ENCODE results near the gene USP1. TPM values are rescaled to one million over a fixed set of nuclear protein-coding genes. Genes with fewer than 3 reads are reported as not detected.

USP1 gene
- total RNA-seq, 1 experiment from 2014 or later: 42.9 TPM

- CTCF ChIA-PET: no interaction called here
- in situ Hi-C loops (cut with HindIII; ENCODE audit: low pct_unique_long_range_greater_than_20kb, low sequenced_read_pairs): no loop called here
- no TSS peak for BruUV-seq (replicated peaks)
- H3K36me3 ChIP-seq (ENCODE audit: control insufficient read depth, insufficient read depth, low read length): no peaks in the 10 kb centered on the region
- H3K9me3 ChIP-seq (ENCODE audit: control insufficient read depth, insufficient read depth, low read depth, low read length): no peaks in the 10 kb centered on the region
- intact Hi-C loops (cut with micrococcal nuclease; ENCODE audit: unreplicated experiment): no loop called here
- DNase-seq (ENCODE audit: low read depth, low spot score): no peak
- no peak for TF ChIP-seq CTCF (IDR thresholded peaks at IDR 0.05)
- TF ChIP-seq TCF7L2 (IDR thresholded peaks at IDR 0.05; ENCODE audit: low read depth, low read length): no peak
- no peak for TF ChIP-seq SIN3A (IDR thresholded peaks at IDR 0.05; ENCODE audit: borderline replicate concordance, insufficient read depth, low read depth, low read length)
- TF ChIP-seq POLR2AphosphoS5 (IDR thresholded peaks at IDR 0.05; ENCODE audit: low read depth, low read length): no peak
- TF ChIP-seq REST (IDR thresholded peaks at IDR 0.05; ENCODE audit: insufficient read depth in 1 of 2, low read depth in 2 of 2, low read length in 1 of 2): no peak
- peaks cover 8% of the 10 kb centered on the region; the same call in 1 of the 2 replicates for H3K27me3 ChIP-seq (ENCODE audit: control insufficient read depth, insufficient read depth, low read length)
- ATAC-seq: no peak
- no peak overlapping the region for H3K4me3 ChIP-seq (ENCODE audit: low read depth in 2 of 2, low read length in 2 of 2)
- no peak overlapping the region for H3K27ac ChIP-seq (ENCODE audit: low read length)
- no peaks in the 10 kb centered on the region for H3K4me1 ChIP-seq (ENCODE audit: control insufficient read depth, insufficient read depth, low read length)
- POLR2A ChIA-PET: no interaction called here
These were observed 41.6 kb upstream of the USP1 start for GRCh38 chr1:62395291-62395690.

- no peak for ATAC-seq
- intact Hi-C loops (cut with micrococcal nuclease; ENCODE audit: unreplicated experiment): no loop called here
- POLR2A ChIA-PET: no interaction called here
- Histone ChIP-seq H3K4me1 (ENCODE audit: control insufficient read depth, insufficient read depth, low read length) (no peaks in the 10 kb centered on the region), H3K4me3 (ENCODE audit: low read depth in 2 of 2, low read length in 2 of 2) (no peak overlapping the region), H3K9me3 (ENCODE audit: control insufficient read depth, insufficient read depth, low read depth, low read length) (no peaks in the 10 kb centered on the region), H3K27ac (ENCODE audit: low read length) (no peak overlapping the region), H3K27me3 (ENCODE audit: control insufficient read depth, insufficient read depth, low read length) (peaks cover 4% of the 10 kb centered on the region; the same call in 1 of the 2 replicates), H3K36me3 (ENCODE audit: control insufficient read depth, insufficient read depth, low read length) (no peaks in the 10 kb centered on the region)
- in situ Hi-C loops (cut with HindIII; ENCODE audit: low pct_unique_long_range_greater_than_20kb, low sequenced_read_pairs): no loop called here
- BruUV-seq (replicated peaks): no TSS peak
- CTCF ChIA-PET: no interaction called here
- TF ChIP-seq TCF7L2 (IDR thresholded peaks at IDR 0.05; ENCODE audit: low read depth, low read length): no peak
- TF ChIP-seq SIN3A (IDR thresholded peaks at IDR 0.05; ENCODE audit: borderline replicate concordance, insufficient read depth, low read depth, low read length): no peak
- no peak for TF ChIP-seq REST (IDR thresholded peaks at IDR 0.05; ENCODE audit: insufficient read depth in 1 of 2, low read depth in 2 of 2, low read length in 1 of 2)
- no peak for TF ChIP-seq POLR2AphosphoS5 (IDR thresholded peaks at IDR 0.05; ENCODE audit: low read depth, low read length)
- TF ChIP-seq CTCF (IDR thresholded peaks at IDR 0.05): no peak
- no peak for DNase-seq (ENCODE audit: low read depth, low spot score)
These were observed 40.0 kb upstream of the USP1 start for GRCh38 chr1:62396871-62397270.
